Measurements from ENCODE around the gene CTDP1. TPM values are rescaled to one million over a fixed set of nuclear protein-coding genes. Genes with fewer than 3 reads are reported as not detected.
A peak's percentile ranks its signal among the peaks of the same experiment; 100 is the strongest.

Gene CTDP1
- total RNA-seq, 4 donors from 2014 or later = 18.1 to 40.5 (median 25.7) TPM

GRCh38 chr18:79787865-79788733 lies 108.5 kb downstream of the CTDP1 start:
- Histone ChIP-seq H3K36me3 (no peaks in the 10 kb centered on the region), H3K4me1 (peaks cover 0 to 11% (median 1%) of the 10 kb centered on the region in 4 donors), H3K27me3 (peaks cover 0 to 79% of the 10 kb centered on the region in 2 donors), H3K4me3 (peak overlapping the region in 1 of 4 donors; percentile 35), H3K27ac (no peak overlapping the region), H3K9me3 (no peaks in the 10 kb centered on the region)
- DNase-seq (ENCODE audit: low spot score in 2 of 2) = no peak
- 4 to 6% methylated on average over 50 to 63 of the region's 106 CpGs for WGBS, 2 donors
- TF ChIP-seq EP300 (IDR thresholded peaks at IDR 0.05) = no peak

GRCh38 chr18:79788734-79789085 lies 109.1 kb downstream of the CTDP1 start:
- Histone ChIP-seq H3K9me3 (no peaks in the 10 kb centered on the region), H3K27ac (no peak overlapping the region), H3K4me3 (peak overlapping the region in 1 of 4 donors; percentile 35), H3K27me3 (peaks cover 0 to 76% of the 10 kb centered on the region in 2 donors), H3K36me3 (no peaks in the 10 kb centered on the region), H3K4me1 (peaks cover 0 to 11% (median 1%) of the 10 kb centered on the region in 4 donors)
- TF ChIP-seq, protein P1, sequence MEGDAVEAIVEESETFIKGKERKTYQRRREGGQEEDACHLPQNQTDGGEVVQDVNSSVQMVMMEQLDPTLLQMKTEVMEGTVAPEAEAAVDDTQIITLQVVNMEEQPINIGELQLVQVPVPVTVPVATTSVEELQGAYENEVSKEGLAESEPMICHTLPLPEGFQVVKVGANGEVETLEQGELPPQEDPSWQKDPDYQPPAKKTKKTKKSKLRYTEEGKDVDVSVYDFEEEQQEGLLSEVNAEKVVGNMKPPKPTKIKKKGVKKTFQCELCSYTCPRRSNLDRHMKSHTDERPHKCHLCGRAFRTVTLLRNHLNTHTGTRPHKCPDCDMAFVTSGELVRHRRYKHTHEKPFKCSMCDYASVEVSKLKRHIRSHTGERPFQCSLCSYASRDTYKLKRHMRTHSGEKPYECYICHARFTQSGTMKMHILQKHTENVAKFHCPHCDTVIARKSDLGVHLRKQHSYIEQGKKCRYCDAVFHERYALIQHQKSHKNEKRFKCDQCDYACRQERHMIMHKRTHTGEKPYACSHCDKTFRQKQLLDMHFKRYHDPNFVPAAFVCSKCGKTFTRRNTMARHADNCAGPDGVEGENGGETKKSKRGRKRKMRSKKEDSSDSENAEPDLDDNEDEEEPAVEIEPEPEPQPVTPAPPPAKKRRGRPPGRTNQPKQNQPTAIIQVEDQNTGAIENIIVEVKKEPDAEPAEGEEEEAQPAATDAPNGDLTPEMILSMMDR (IDR thresholded peaks at IDR 0.05) = no peak
- TF ChIP-seq EP300 (IDR thresholded peaks at IDR 0.05) = no peak
- TF ChIP-seq POLR2A (IDR thresholded peaks at IDR 0.05) = no peak
- no peak for DNase-seq (ENCODE audit: low spot score in 2 of 2)
- 79 to 81% methylated on average over 12 to 14 of the region's 27 CpGs for WGBS, 2 donors

DNA sequence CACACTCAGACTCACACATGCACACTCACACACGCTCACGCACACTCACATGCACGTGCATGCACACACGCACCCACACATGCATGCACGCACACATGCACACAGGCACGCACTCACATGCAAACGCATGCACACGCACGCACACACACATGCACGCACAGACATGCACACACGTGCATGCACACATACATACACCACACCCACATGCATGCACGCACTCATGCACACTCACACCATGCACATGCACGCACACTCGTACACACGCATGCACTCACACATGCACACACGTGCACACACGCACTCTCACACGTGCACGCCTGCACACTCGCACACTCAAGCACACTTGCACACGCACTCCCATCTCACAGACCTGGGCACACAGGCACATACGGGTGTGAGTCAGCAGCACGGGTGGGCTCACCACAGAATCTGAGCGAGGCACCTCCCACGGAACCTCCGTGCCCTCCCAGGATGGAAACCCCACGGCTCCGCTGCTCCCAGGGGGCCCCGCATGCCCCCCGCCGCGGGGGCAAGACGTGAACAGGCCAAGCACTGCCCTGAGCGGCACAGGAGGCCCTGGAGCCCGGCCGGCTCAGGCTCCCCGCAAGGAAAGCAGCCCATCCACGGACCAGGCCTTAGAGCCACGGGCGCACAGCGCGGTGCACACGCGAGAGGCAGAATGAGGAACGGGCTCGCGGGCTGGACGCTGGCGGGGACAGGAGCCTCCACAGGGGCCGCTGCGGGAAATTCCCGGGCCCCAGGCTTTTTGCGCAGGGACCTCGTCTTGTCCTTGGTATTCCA lies 109.7 kb downstream of the CTDP1 start:
- 93 to 94% methylated on average over 47 to 54 of the region's 54 CpGs for WGBS, 2 donors

DNA sequence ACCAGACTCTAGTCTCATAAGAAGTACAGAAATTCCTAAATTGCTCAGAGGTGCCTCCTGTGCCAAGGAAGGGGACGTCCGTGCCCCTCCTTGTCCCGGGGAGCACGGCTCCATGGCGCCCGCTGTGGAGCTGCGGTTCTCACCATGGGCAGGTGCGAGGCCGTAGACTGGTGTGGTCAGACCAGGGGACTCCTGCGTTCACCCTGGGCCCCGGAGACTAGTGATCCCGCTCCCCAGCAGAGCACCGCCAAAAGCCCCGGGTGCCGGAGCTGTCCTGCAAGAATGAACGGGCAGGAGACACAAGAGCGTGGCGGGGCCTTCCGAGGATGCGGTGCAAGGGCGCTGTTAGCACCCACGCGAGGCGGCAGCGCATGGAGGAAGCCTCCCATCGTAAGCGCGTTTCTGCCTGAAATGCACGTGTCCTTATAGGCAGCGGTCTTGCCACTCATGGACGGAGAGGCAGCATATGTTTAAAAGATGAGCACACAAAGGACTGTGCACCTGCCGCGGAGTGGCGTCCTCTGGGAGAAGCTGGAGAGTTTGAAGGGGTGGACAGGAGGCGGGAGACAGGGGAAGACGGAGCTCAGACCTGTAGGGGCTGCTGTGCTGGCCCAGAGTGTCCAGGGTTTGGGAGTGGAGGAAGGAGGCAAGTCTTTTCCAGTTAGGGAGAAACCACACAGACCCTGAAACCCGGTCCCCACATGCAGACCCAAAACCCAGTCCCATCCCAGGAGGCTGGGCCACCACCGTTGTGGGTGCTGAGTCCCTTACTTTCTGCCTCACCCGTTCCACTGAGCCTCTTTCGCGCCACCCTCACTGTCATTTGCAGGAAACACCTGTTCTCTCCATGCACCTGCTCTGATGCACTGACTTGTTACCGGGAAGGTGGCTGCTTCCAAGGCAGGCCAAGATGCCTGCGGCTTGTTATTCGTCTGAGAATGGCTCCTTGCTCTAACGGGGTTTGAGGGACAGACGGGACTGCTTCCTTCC lies 110.6 kb downstream of the CTDP1 start:
- H3K4me3 ChIP-seq = no peak overlapping the region
- peaks cover 0 to 66% of the 10 kb centered on the region in 2 donors for H3K27me3 ChIP-seq
- no peak overlapping the region for H3K27ac ChIP-seq
- H3K9me3 ChIP-seq = no peaks in the 10 kb centered on the region
- H3K4me1 ChIP-seq = peaks cover 0 to 11% (median 1%) of the 10 kb centered on the region in 4 donors
- WGBS, 2 donors = 75 to 80% methylated on average over 44 to 46 of the region's 46 CpGs
- H3K36me3 ChIP-seq = no peaks in the 10 kb centered on the region
- TF ChIP-seq EP300 (IDR thresholded peaks at IDR 0.05) = no peak
- TF ChIP-seq, protein P1 (IDR thresholded peaks at IDR 0.05) = no peak
- TF ChIP-seq POLR2A (IDR thresholded peaks at IDR 0.05) = no peak
- DNase-seq (ENCODE audit: low spot score in 2 of 2) = no peak

More for the DNA sequence above, 109.7 kb downstream of the CTDP1 start:
- Histone ChIP-seq H3K9me3 (no peaks in the 10 kb centered on the region), H3K4me3 (no peak overlapping the region), H3K36me3 (no peaks in the 10 kb centered on the region), H3K27ac (no peak overlapping the region), H3K4me1 (peaks cover 0 to 11% (median 1%) of the 10 kb centered on the region in 4 donors), H3K27me3 (peaks cover 0 to 75% of the 10 kb centered on the region in 2 donors)
- DNase-seq (ENCODE audit: low spot score in 2 of 2) = no peak
- TF ChIP-seq, protein P1 (IDR thresholded peaks at IDR 0.05) = no peak
- no peak for TF ChIP-seq POLR2A (IDR thresholded peaks at IDR 0.05)
- TF ChIP-seq EP300 (IDR thresholded peaks at IDR 0.05) = no peak

Measured in tibial nerve (tissue), 4 donors.